Natural killer cell (primary cell): ENCODE results near the gene POLK. TPM values are rescaled to one million over a fixed set of nuclear protein-coding genes. Genes with fewer than 3 reads are reported as not detected.
A peak's percentile ranks its signal among the peaks of the same experiment; 100 is the strongest.
"Not testable (repeated sequence)": the region's sequence is repeated elsewhere in the genome, so short reads cannot be mapped to it uniquely, and the experiment has no call there.

Source experiments
- ATAC-seq, 3 donors: fragments of 150-1000 bp in 2 of 3; fragments of 200-7000 bp in 1 of 3; cut with Tn5 transposase; 1 replicate in 1 of 3; 2 replicates in 2 of 3; pipeline ENCODE4 v1.10.0; 2021; ENCODE audit warnings: mild to moderate bottlenecking in 2 of 3, moderate library complexity in 2 of 3
- DNase-seq, 2 donors: peaks; one replicate each; pipeline versions ENCODE4 v3.0.0 to v3.0.0-alpha.2; 2013 to 2021; ENCODE audit warnings: mixed read lengths in 1 of 2
- H3K27ac ChIP-seq: one replicate; pipeline ENCODE4 v1.5.1; 2013; ENCODE audit warnings: mild to moderate bottlenecking, low read length
- H3K27me3 ChIP-seq: one replicate; pipeline ENCODE4 v1.6.1; 2013; ENCODE audit warnings: low read length; ENCODE audit not compliant: control insufficient read depth, insufficient read depth
- H3K36me3 ChIP-seq: one replicate; pipeline ENCODE4 v1.6.1; 2013; ENCODE audit warnings: low read length; ENCODE audit not compliant: control insufficient read depth, insufficient read depth
- H3K4me1 ChIP-seq: one replicate; pipeline ENCODE4 v1.6.1; 2013; ENCODE audit warnings: low read length; ENCODE audit not compliant: control insufficient read depth, insufficient read depth
- H3K4me3 ChIP-seq: one replicate; pipeline ENCODE4 v1.5.1; 2013; ENCODE audit warnings: low read length
- H3K9me3 ChIP-seq: one replicate; pipeline ENCODE4 v1.6.1; 2013; ENCODE audit warnings: low read length; ENCODE audit not compliant: control insufficient read depth, insufficient read depth
- H3K27ac Mint-ChIP-seq, 2 donors: one replicate each; pipeline ENCODE4 v1.8.0; 2022; ENCODE audit warnings: mild to moderate bottlenecking in 2 of 2, mixed read lengths in 2 of 2, moderate library complexity in 1 of 2
- H3K27me3 Mint-ChIP-seq, 2 donors: one replicate each; pipeline ENCODE4 v1.8.0; 2022; ENCODE audit warnings: low read depth in 2 of 2, mixed read lengths in 2 of 2
- H3K36me3 Mint-ChIP-seq: one replicate; pipeline ENCODE4 v1.8.0; 2022; ENCODE audit warnings: mixed read lengths
- H3K4me1 Mint-ChIP-seq, 2 donors: one replicate each; pipeline ENCODE4 v1.8.0; 2022; ENCODE audit warnings: mixed read lengths in 2 of 2
- H3K4me3 Mint-ChIP-seq: one replicate; pipeline ENCODE4 v1.8.0; 2022; ENCODE audit warnings: mild to moderate bottlenecking, moderate library complexity, mixed read lengths
- H3K9me3 Mint-ChIP-seq, 2 donors: one replicate each; pipeline ENCODE4 v1.8.0; 2022; ENCODE audit warnings: mixed read lengths in 2 of 2
- WGBS: methylation state at CpG from one replicate; pipeline ENCODE4 v1.1.7; 2013; ENCODE audit warnings: missing lambda C conversion rate; ENCODE audit not compliant: insufficient coverage; 5-methylcytosine and 5-hydroxymethylcytosine counted together
- intact Hi-C: fragments of 100-400 bp; cut with micrococcal nuclease; formaldehyde crosslinking; loops from one replicate; pipeline ENCODE4 v1.14.2; 2022
- total RNA-seq, 4 donors: library from RNA; stranded (reverse); fragments of 120-200 nt in 1 of 4; gene quantifications; one replicate each; pipeline versions ENCODE4 v1.2.3 to v1.2.4, GENCODE V29; 2013 to 2022
- TF ChIP-seq, protein P1 (sequence below): fragments of 200-600 bp; IDR thresholded peaks from one replicate; pipeline ENCODE4 v1.8.0; 2022; ENCODE audit warnings: antibody characterized with exemption

POLK gene
- total RNA-seq, 3 donors from 2014 or later (not counting 1 experiment from before 2014, with no cell fraction given), result 16.8 to 21.5 (median 21.4) TPM

DNA sequence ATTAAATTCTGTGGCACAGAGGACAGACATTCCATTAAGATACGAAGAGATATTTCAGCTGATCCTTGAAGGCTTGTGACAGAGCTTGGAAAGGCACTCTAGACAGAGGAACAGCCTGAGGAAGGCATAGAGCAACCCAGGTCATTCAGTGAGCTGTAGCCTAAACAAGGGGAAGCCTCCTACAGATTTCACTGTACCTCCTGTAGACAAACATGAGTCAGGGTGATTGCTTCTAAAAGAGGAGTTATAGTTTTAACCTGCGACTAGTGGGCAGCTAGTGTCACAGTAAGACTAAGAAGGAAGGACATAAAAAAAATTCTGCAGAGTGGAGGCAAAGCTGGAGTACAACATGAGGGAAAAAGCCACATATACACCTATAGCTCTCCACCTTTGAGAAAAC lies 56.0 kb downstream of the POLK start:
- no peaks in the 10 kb centered on the region for H3K27me3 Mint-ChIP-seq
- peaks cover 6 to 8% of the 10 kb centered on the region in 2 donors for H3K9me3 Mint-ChIP-seq
- ATAC-seq (peak in 1 of 3 donors; percentile 13), DNase-seq (no peak)
- no peak overlapping the region for H3K4me3 ChIP-seq
- no peak overlapping the region for H3K27ac ChIP-seq
- TF ChIP-seq, protein P1, sequence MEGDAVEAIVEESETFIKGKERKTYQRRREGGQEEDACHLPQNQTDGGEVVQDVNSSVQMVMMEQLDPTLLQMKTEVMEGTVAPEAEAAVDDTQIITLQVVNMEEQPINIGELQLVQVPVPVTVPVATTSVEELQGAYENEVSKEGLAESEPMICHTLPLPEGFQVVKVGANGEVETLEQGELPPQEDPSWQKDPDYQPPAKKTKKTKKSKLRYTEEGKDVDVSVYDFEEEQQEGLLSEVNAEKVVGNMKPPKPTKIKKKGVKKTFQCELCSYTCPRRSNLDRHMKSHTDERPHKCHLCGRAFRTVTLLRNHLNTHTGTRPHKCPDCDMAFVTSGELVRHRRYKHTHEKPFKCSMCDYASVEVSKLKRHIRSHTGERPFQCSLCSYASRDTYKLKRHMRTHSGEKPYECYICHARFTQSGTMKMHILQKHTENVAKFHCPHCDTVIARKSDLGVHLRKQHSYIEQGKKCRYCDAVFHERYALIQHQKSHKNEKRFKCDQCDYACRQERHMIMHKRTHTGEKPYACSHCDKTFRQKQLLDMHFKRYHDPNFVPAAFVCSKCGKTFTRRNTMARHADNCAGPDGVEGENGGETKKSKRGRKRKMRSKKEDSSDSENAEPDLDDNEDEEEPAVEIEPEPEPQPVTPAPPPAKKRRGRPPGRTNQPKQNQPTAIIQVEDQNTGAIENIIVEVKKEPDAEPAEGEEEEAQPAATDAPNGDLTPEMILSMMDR, result no peak
- WGBS, result 58% methylated on average over 2 of the region's 2 CpGs
- H3K4me3 Mint-ChIP-seq, result no peak overlapping the region
- intact Hi-C loops, result no loop called here
- H3K36me3 Mint-ChIP-seq, result peaks cover 17% of the 10 kb centered on the region
- peaks cover 6% of the 10 kb centered on the region for H3K36me3 ChIP-seq
- peaks cover 3% of the 10 kb centered on the region for H3K9me3 ChIP-seq
- H3K27me3 ChIP-seq, result no peaks in the 10 kb centered on the region
- H3K4me1 Mint-ChIP-seq, result peaks cover 30 to 37% of the 10 kb centered on the region in 2 donors
- peaks cover 5% of the 10 kb centered on the region for H3K4me1 ChIP-seq
- H3K27ac Mint-ChIP-seq, result peak overlapping the region; percentile 37 to 83

DNA sequence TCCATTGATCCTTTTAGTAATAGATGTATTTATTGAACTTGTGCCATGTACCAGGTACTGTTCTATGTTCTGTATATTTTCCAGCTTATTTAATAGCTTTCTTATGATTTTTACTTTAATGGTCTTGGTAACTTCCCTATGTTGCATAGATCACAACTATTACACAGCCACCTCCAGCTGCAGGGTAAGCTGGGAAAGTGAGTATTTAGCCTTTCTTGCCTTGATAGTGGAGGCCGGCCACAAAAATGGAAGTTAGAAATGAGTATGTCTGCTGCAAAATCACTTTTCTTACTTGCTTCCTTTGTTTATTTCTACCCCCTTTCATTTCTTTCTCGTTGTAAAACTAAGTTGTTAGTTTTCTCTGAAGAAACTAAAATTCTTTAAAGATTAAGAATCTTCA lies 56.5 kb downstream of the POLK start:
- intact Hi-C loops, result no loop called here
- no peak overlapping the region for H3K4me3 Mint-ChIP-seq
- H3K36me3 ChIP-seq, result peaks cover 6% of the 10 kb centered on the region
- H3K9me3 ChIP-seq, result peaks cover under 1% of the 10 kb centered on the region
- peaks cover 6 to 8% of the 10 kb centered on the region in 2 donors for H3K9me3 Mint-ChIP-seq
- H3K4me1 Mint-ChIP-seq, result peaks cover 30 to 36% of the 10 kb centered on the region in 2 donors
- peaks cover 5% of the 10 kb centered on the region for H3K4me1 ChIP-seq
- no peaks in the 10 kb centered on the region for H3K27me3 Mint-ChIP-seq
- H3K4me3 ChIP-seq, result no peak overlapping the region
- TF ChIP-seq, protein P1, result no peak
- H3K27ac Mint-ChIP-seq, result peak overlapping the region in 1 of 2 donors; percentile 83
- H3K27ac ChIP-seq, result no peak overlapping the region
- ATAC-seq (no peak), DNase-seq (no peak)
- H3K36me3 Mint-ChIP-seq, result peaks cover 13% of the 10 kb centered on the region
- no peaks in the 10 kb centered on the region for H3K27me3 ChIP-seq
- WGBS, result no CpG with 5 or more reads among the region's 2 CpGs

DNA sequence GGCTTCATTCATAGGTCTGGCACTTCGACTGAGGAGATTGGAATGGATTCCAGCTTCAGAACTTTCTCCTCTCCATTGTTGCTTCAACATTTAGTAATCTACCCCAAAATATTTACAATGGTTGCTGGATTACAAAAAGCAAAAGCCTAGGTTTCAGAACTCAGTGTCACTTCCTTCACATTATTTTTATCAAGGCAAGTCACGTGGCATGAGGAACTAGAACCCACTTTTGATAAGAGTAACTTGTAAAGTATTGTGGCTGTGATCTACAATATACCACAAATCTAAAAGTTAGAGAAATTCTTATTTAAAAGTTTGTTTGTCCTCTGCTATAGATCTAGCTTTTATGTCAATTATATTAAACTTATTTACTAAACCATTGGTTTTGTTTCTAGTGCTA lies 59.9 kb downstream of the POLK start:
- Mint-ChIP-seq H3K4me1 (peaks cover 17 to 23% of the 10 kb centered on the region in 2 donors), H3K27me3 (no peaks in the 10 kb centered on the region), H3K27ac (no peak overlapping the region), H3K9me3 (no peaks in the 10 kb centered on the region), H3K36me3 (no peaks in the 10 kb centered on the region), H3K4me3 (no peak overlapping the region)
- TF ChIP-seq, protein P1, result no peak
- Histone ChIP-seq H3K27me3 (no peaks in the 10 kb centered on the region), H3K4me3 (no peak overlapping the region), H3K36me3 (peaks cover 11% of the 10 kb centered on the region), H3K27ac (no peak overlapping the region), H3K4me1 (peaks cover 3% of the 10 kb centered on the region), H3K9me3 (no peaks in the 10 kb centered on the region)
- WGBS, result 86% methylated on average over 1 of the region's 2 CpGs
- no peak for DNase-seq
- intact Hi-C loops, result no loop called here
- ATAC-seq, result no peak

DNA sequence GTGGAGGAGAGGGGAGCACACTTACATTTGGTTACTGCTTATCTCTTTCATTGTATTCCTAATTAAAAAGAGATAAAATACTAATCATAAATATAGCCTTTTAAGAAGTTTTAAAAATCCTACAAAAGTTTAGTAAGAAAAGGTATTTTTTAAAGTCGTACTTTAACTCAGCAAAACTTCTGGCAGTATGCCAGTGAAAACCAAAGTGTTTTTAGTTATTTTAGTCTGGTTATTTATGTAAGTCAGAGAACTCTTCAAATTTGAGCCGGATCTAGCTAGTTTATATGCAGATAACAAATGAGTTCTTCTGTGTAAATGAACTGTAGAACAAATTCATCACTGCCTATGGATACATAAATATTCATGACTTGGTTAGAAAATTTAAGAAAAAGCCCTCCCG lies 63.1 kb downstream of the POLK start:
- H3K4me1 Mint-ChIP-seq, result peaks cover 0 to 5% of the 10 kb centered on the region in 2 donors
- Histone ChIP-seq H3K27ac (no peak overlapping the region), H3K36me3 (peaks cover 16% of the 10 kb centered on the region), H3K27me3 (no peaks in the 10 kb centered on the region), H3K4me3 (no peak overlapping the region), H3K4me1 (no peaks in the 10 kb centered on the region), H3K9me3 (no peaks in the 10 kb centered on the region)
- intact Hi-C loops, result no loop called here
- no peaks in the 10 kb centered on the region for H3K27me3 Mint-ChIP-seq
- H3K4me3 Mint-ChIP-seq, result no peak overlapping the region
- ATAC-seq, result no peak
- no peak for DNase-seq
- H3K27ac Mint-ChIP-seq, result no peak overlapping the region
- H3K36me3 Mint-ChIP-seq, result no peaks in the 10 kb centered on the region
- WGBS, result 31% methylated on average over 2 of the region's 3 CpGs
- no peaks in the 10 kb centered on the region for H3K9me3 Mint-ChIP-seq
- TF ChIP-seq, protein P1, result no peak

DNA sequence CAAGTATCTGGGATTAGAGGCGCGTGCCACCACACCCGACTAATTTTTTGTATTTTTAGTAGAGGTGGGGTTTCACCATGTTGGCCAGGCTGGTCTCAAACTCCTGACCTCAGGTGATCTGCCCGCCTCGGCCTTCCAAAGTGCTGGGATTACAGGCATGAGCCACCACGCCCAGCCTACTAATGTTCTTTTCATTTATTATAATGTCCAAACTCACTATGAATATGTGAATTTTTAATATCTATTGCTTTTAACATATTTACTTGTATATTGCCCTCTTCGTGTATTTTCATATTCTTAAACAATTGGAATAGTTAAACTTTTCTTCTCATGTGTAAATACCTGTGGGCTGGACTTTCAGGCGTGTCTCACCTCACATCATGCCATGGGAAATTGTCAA lies 66.6 kb downstream of the POLK start:
- H3K4me1 ChIP-seq, H3K4me3 ChIP-seq, DNase-seq, H3K27me3 Mint-ChIP-seq, H3K9me3 Mint-ChIP-seq, H3K27ac Mint-ChIP-seq, intact Hi-C loops, H3K9me3 ChIP-seq, H3K4me3 Mint-ChIP-seq, H3K36me3 Mint-ChIP-seq, H3K27ac ChIP-seq, ATAC-seq, H3K27me3 ChIP-seq, H3K4me1 Mint-ChIP-seq: not testable (repeated sequence)
- H3K36me3 ChIP-seq, result peaks cover 18% of the 10 kb centered on the region
- 100% methylated on average over 5 of the region's 8 CpGs for WGBS
